Caco-2 (cell line): ENCODE data around the gene KCNAB1. TPM values are rescaled to one million over a fixed set of nuclear protein-coding genes. Genes with fewer than 3 reads are reported as not detected.

Experiments used
- BruUV-seq: library from RNA; stranded (reverse); fragments of 400-500 nt; replicated peaks from 2 replicates; lab custom pipeline; 2021; lab: Mats Ljungman, UMichigan
- CTCF ChIA-PET: fragments of 300-600 bp; sonication (Branson Sonifier 250); formaldehyde crosslinking; loops from one replicate; lab custom pipeline; 2022; ENCODE audit warnings: antibody characterized with exemption; lab: Charles Lee
- POLR2A ChIA-PET: fragments of 300-600 bp; sonication (Branson Sonifier 250); formaldehyde crosslinking; loops from one replicate; lab custom pipeline; 2022; ENCODE audit warnings: antibody characterized with exemption; lab: Charles Lee
- DNase-seq, 2 experiments: peaks; one replicate each; pipeline versions ENCODE4 v3.0.0 to v3.0.0-alpha.2; 2020 to 2022
- H3K27me3 ChIP-seq: replicated peaks from 2 replicates; pipeline ENCODE4 v1.6.0; 2011; ENCODE audit warnings: low read length; ENCODE audit not compliant: control insufficient read depth, insufficient read depth
- H3K36me3 ChIP-seq: 2 replicates; pipeline ENCODE4 v1.5.1; 2011; ENCODE audit warnings: low read length; ENCODE audit not compliant: control insufficient read depth, insufficient read depth
- H3K4me1 ChIP-seq: fragments of 250-450 bp; sonication (Bioruptor Pico); 2 replicates; pipeline ENCODE4 v1.5.1; 2020; ENCODE audit warnings: mild to moderate bottlenecking
- H3K4me3 ChIP-seq: 2 replicates; pipeline ENCODE4 v1.5.1; 2011; ENCODE audit warnings: low read depth, mild to moderate bottlenecking, control low read depth, low read length
- H3K9me3 ChIP-seq: fragments of 250-450 bp; sonication (Bioruptor Pico); 2 replicates; pipeline ENCODE4 v1.5.1; 2020; ENCODE audit warnings: mild to moderate bottlenecking, moderate library complexity
- H3K27ac Mint-ChIP-seq: one replicate; pipeline ENCODE4 v1.8.0; 2022; ENCODE audit warnings: mixed read lengths; ENCODE audit not compliant: unreplicated experiment
- H3K27me3 Mint-ChIP-seq: one replicate; pipeline ENCODE4 v1.8.0; 2022; ENCODE audit warnings: mixed read lengths; ENCODE audit not compliant: insufficient read depth, unreplicated experiment
- H3K36me3 Mint-ChIP-seq: one replicate; pipeline ENCODE4 v1.8.0; 2022; ENCODE audit warnings: mild to moderate bottlenecking, mixed read lengths; ENCODE audit not compliant: insufficient read depth, unreplicated experiment
- H3K4me1 Mint-ChIP-seq: one replicate; pipeline ENCODE4 v1.8.0; 2022; ENCODE audit warnings: low read depth, mixed read lengths; ENCODE audit not compliant: unreplicated experiment
- H3K4me3 Mint-ChIP-seq: one replicate; pipeline ENCODE4 v1.8.0; 2022; ENCODE audit warnings: mild to moderate bottlenecking, moderate library complexity, mixed read lengths; ENCODE audit not compliant: unreplicated experiment
- H3K9me3 Mint-ChIP-seq: one replicate; pipeline ENCODE4 v1.8.0; 2022; ENCODE audit warnings: mixed read lengths; ENCODE audit not compliant: unreplicated experiment
- intact Hi-C: fragments of 100-400 bp; cut with micrococcal nuclease; formaldehyde crosslinking; loops from one replicate; pipeline ENCODE4 v1.10.0; 2022; ENCODE audit not compliant: unreplicated experiment
- total RNA-seq: library from RNA; stranded (reverse); gene quantifications from 2 replicates; pipeline ENCODE4 v1.2.3, GENCODE V29; 2022
- TF ChIP-seq, protein P1 (sequence below), 2 experiments: fragments of 200-600 bp in 1 of 2; IDR thresholded peaks; 1 replicate in 1 of 2; 2 replicates in 1 of 2; pipeline versions ENCODE4 v1.5.1 to v1.8.0; 2011 to 2022; ENCODE audit warnings: antibody characterized with exemption in 1 of 2, control low read depth in 1 of 2, inconsistent platforms in 1 of 2, low read depth in 1 of 2, low read length in 1 of 2, mild to moderate bottlenecking in 1 of 2, moderate library complexity in 1 of 2; ENCODE audit not compliant: insufficient read depth in 1 of 2, severe bottlenecking in 1 of 2, unreplicated experiment in 1 of 2

KCNAB1 gene
- total RNA-seq, 1 experiment from 2014 or later, result 0.14 TPM

DNA sequence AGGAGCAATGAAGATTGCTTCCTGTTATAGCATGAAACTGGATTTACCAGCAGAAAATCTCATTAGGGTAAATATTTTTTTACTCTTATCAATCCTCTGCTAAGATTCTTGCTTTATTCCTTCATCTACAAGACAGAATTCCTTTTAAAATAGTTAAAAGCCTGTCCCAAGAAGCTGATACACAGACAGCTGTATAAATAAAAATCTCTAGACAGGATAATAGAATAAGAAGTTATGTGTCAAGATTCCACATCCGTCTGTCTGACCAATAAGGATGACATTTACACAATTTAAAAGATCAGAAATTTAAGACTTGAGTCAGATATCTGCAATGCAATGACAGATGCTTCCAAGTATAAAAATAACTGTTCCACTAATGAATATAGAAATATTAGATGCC lies 376.9 kb downstream of the KCNAB1 start:
- no peak overlapping the region for H3K4me3 ChIP-seq
- TF ChIP-seq, protein P1, sequence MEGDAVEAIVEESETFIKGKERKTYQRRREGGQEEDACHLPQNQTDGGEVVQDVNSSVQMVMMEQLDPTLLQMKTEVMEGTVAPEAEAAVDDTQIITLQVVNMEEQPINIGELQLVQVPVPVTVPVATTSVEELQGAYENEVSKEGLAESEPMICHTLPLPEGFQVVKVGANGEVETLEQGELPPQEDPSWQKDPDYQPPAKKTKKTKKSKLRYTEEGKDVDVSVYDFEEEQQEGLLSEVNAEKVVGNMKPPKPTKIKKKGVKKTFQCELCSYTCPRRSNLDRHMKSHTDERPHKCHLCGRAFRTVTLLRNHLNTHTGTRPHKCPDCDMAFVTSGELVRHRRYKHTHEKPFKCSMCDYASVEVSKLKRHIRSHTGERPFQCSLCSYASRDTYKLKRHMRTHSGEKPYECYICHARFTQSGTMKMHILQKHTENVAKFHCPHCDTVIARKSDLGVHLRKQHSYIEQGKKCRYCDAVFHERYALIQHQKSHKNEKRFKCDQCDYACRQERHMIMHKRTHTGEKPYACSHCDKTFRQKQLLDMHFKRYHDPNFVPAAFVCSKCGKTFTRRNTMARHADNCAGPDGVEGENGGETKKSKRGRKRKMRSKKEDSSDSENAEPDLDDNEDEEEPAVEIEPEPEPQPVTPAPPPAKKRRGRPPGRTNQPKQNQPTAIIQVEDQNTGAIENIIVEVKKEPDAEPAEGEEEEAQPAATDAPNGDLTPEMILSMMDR (IDR thresholded peaks at IDR 0.05; ENCODE audit: insufficient read depth in 1 of 2, low read depth in 1 of 2, low read length in 1 of 2, severe bottlenecking in 1 of 2, unreplicated experiment in 1 of 2), result no peak
- ChIA-PET CTCF (no interaction called here), POLR2A (no interaction called here)
- Mint-ChIP-seq H3K9me3 (peaks cover 19% of the 10 kb centered on the region), H3K27ac (no peak overlapping the region), H3K36me3 (no peaks in the 10 kb centered on the region), H3K4me1 (no peaks in the 10 kb centered on the region), H3K27me3 (peaks cover 3% of the 10 kb centered on the region), H3K4me3 (no peak overlapping the region)
- BruUV-seq, result no TSS peak
- intact Hi-C loops, result no loop called here
- DNase-seq, result no peak
- H3K36me3 ChIP-seq, result no peaks in the 10 kb centered on the region
- H3K4me1 ChIP-seq, result no peaks in the 10 kb centered on the region
- H3K9me3 ChIP-seq, result no peaks in the 10 kb centered on the region; the same call in 1 of the 2 replicates
- no peaks in the 10 kb centered on the region for H3K27me3 ChIP-seq

DNA sequence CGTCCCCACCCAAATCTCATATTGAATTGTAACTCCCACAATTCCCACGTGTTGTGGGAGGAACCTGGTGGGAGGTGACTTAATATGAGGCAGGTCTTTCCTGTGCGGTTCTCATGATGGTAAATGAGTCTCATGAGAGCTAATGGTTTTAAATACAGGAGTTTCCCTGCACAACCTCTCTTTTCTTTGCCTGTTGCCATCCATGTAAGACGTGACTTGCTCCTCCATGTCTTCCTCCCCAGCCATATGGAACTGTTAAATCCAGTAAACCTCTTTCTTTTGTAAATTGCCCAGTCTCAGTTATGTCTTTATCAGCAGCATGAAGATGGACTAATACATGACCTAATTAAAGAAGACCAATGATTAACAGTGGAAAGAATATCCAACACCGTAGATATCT lies 377.9 kb downstream of the KCNAB1 start:
- DNase-seq, result no peak
- Mint-ChIP-seq H3K4me3 (no peak overlapping the region), H3K9me3 (peaks cover 19% of the 10 kb centered on the region), H3K36me3 (no peaks in the 10 kb centered on the region), H3K4me1 (no peaks in the 10 kb centered on the region), H3K27ac (no peak overlapping the region), H3K27me3 (peaks cover 3% of the 10 kb centered on the region)
- CTCF ChIA-PET, result no interaction called here
- intact Hi-C loops, result no loop called here
- TF ChIP-seq, protein P1 (IDR thresholded peaks at IDR 0.05; ENCODE audit: insufficient read depth in 1 of 2, low read depth in 1 of 2, low read length in 1 of 2, severe bottlenecking in 1 of 2, unreplicated experiment in 1 of 2), result no peak
- H3K27me3 ChIP-seq, result no peaks in the 10 kb centered on the region
- H3K9me3 ChIP-seq, result no peaks in the 10 kb centered on the region; the same call in 1 of the 2 replicates
- H3K36me3 ChIP-seq, result no peaks in the 10 kb centered on the region
- POLR2A ChIA-PET, result no interaction called here
- no peak overlapping the region for H3K4me3 ChIP-seq
- no TSS peak for BruUV-seq
- H3K4me1 ChIP-seq, result no peaks in the 10 kb centered on the region

DNA sequence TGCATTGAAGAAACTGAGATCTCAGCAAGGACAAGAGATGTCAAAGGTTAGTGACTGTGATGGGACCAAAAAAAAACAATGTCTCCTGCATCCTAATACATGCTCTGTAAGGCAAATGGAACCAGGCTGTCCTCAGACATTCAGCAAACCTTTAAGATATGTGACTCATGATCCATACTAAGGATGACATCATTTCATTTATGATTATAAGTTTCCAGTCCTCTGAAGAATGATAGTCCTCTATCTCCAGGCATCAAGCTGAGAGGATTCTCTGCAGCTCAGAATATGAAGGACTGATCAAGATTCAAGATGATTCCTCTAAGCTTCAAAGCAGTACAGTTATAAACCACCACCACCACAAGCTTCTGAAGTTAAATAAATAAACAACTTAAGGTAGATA lies 386.9 kb downstream of the KCNAB1 start:
- Histone ChIP-seq H3K36me3 (no peaks in the 10 kb centered on the region), H3K4me3 (no peak overlapping the region), H3K27me3 (no peaks in the 10 kb centered on the region; the same call in 1 of the 2 replicates), H3K9me3 (no peaks in the 10 kb centered on the region), H3K4me1 (no peaks in the 10 kb centered on the region)
- intact Hi-C loops, result no loop called here
- ChIA-PET CTCF (no interaction called here), POLR2A (no interaction called here)
- no peaks in the 10 kb centered on the region for H3K9me3 Mint-ChIP-seq
- no peaks in the 10 kb centered on the region for H3K4me1 Mint-ChIP-seq
- no TSS peak for BruUV-seq
- TF ChIP-seq, protein P1 (IDR thresholded peaks at IDR 0.05; ENCODE audit: insufficient read depth in 1 of 2, low read depth in 1 of 2, low read length in 1 of 2, severe bottlenecking in 1 of 2, unreplicated experiment in 1 of 2), result no peak
- no peaks in the 10 kb centered on the region for H3K36me3 Mint-ChIP-seq
- H3K4me3 Mint-ChIP-seq, result no peak overlapping the region
- peaks cover 12% of the 10 kb centered on the region for H3K27me3 Mint-ChIP-seq
- DNase-seq, result no peak
- no peak overlapping the region for H3K27ac Mint-ChIP-seq
